HCT116 (cell line): ENCODE results near the gene TFF2. TPM values are rescaled to one million over a fixed set of nuclear protein-coding genes. Genes with fewer than 3 reads are reported as not detected.

ENCODE experiments used
- ATAC-seq: fragments of 200-7000 bp; cut with Tn5 transposase; 2 replicates; pipeline ENCODE4 v1.9.1; 2020; ENCODE audit warnings: mild to moderate bottlenecking, moderate library complexity
- BruUV-seq: library from RNA; stranded (reverse); fragments of 400-500 nt; replicated peaks from 2 replicates; lab custom pipeline; 2021; lab: Mats Ljungman, UMichigan
- CTCF ChIA-PET: fragments of 300-600 bp; sonication (Branson Sonifier 250); formaldehyde crosslinking; loops from one replicate; lab custom pipeline; 2021; ENCODE audit warnings: antibody characterized with exemption; lab: Charles Lee
- POLR2A ChIA-PET: fragments of 300-600, 350-600 bp; sonication (Branson Sonifier 250); formaldehyde crosslinking; loops from one replicate; lab custom pipeline; 2021; ENCODE audit warnings: antibody characterized with exemption; lab: Charles Lee
- RAD21 ChIA-PET, 2 experiments: fragments of 300-600 bp; sonication (Branson Sonifier 250); formaldehyde crosslinking; loops; one replicate each; lab custom pipeline; 2023; ENCODE audit warnings: low total read pairs in 2 of 2; ENCODE audit not compliant: uncharacterized antibody in 2 of 2, unreplicated experiment in 2 of 2, low non-redundant PET in 1 of 2; lab: Charles Lee
- DNase-seq: peaks from one replicate; pipeline ENCODE4 v3.0.0-alpha.2; 2010; ENCODE audit warnings: low read depth, low spot score
- H2AFZ ChIP-seq: fragments of 200-600 bp; shearing (Covaris generic), sonication (generic); 2 replicates; pipeline ENCODE4 v1.6.1; 2017; ENCODE audit warnings: low read depth, mixed run types, mixed read lengths, antibody characterized with exemption, low read length; ENCODE audit not compliant: poor library complexity, severe bottlenecking
- H3K27ac ChIP-seq: 2 replicates; pipeline ENCODE4 v1.5.1; 2012; ENCODE audit warnings: low read depth, low read length
- H3K27me3 ChIP-seq: fragments of 200-600 bp; sonication (generic); 2 replicates; pipeline ENCODE4 v1.6.1; 2016; ENCODE audit warnings: mixed run types, low read length, mixed read lengths; ENCODE audit not compliant: insufficient read depth
- H3K36me3 ChIP-seq, 2 experiments: fragments of 200-500 bp in 1 of 2; fragments of 200-600 bp in 1 of 2; sonication (Bioruptor generic) in 1 of 2; sonication (generic) in 1 of 2; 2 replicates each; pipeline versions ENCODE4 v1.5.1 to v1.6.1; 2014 to 2016; ENCODE audit warnings: low read length in 2 of 2, inconsistent platforms in 1 of 2, mixed read lengths in 1 of 2, mixed run types in 1 of 2; ENCODE audit not compliant: insufficient read depth in 2 of 2, control insufficient read depth in 1 of 2
- H3K4me1 ChIP-seq, 2 experiments: fragments of 200-600 bp in 1 of 2; sonication (generic) in 1 of 2; 2 replicates each; pipeline versions ENCODE4 v1.5.1 to v1.6.1; 2012 to 2017; ENCODE audit warnings: low read length in 2 of 2, inconsistent platforms in 1 of 2, mild to moderate bottlenecking in 1 of 2, mixed read lengths in 1 of 2, mixed run types in 1 of 2, moderate library complexity in 1 of 2; ENCODE audit not compliant: insufficient read depth in 2 of 2, control insufficient read depth in 1 of 2
- H3K4me2 ChIP-seq: fragments of 200-600 bp; sonication (generic); 2 replicates; pipeline ENCODE4 v1.6.1; 2017; ENCODE audit warnings: mixed run types, low read length, mixed read lengths
- H3K4me3 ChIP-seq, 2 experiments: fragments of 200-600 bp in 1 of 2; sonication (generic) in 1 of 2; replicated peaks in 1 of 2; 2 replicates each; pipeline ENCODE4 v1.5.1; 2011 to 2016; ENCODE audit warnings: low read length in 2 of 2, control low read depth in 1 of 2, low read depth in 1 of 2, mild to moderate bottlenecking in 1 of 2, mixed read lengths in 1 of 2, mixed run types in 1 of 2
- H3K79me2 ChIP-seq: fragments of 200-600 bp; sonication (generic); 2 replicates; pipeline ENCODE4 v1.6.1; 2017; ENCODE audit warnings: mild to moderate bottlenecking, mixed run types, low read length, moderate library complexity, mixed read lengths; ENCODE audit not compliant: insufficient read depth
- H3K9ac ChIP-seq: fragments of 200-600 bp; sonication (generic); 2 replicates; pipeline ENCODE4 v1.6.1; 2016; ENCODE audit warnings: low read length, mixed read lengths
- H3K9me2 ChIP-seq: fragments of 200-600 bp; sonication (generic), shearing (Covaris generic); 2 replicates; pipeline ENCODE4 v1.6.1; 2017; ENCODE audit warnings: mixed run types, mild to moderate bottlenecking, moderate library complexity; ENCODE audit not compliant: insufficient read depth
- H3K9me3 ChIP-seq, 2 experiments: fragments of 200-500 bp in 1 of 2; fragments of 200-600 bp in 1 of 2; sonication (Bioruptor generic) in 1 of 2; sonication (generic) in 1 of 2; 2 replicates each; pipeline ENCODE4 v1.6.1; 2014 to 2017; ENCODE audit warnings: low read length in 2 of 2, mixed read lengths in 2 of 2, inconsistent platforms in 1 of 2, low read depth in 1 of 2, mild to moderate bottlenecking in 1 of 2, mixed run types in 1 of 2, moderate library complexity in 1 of 2; ENCODE audit not compliant: control insufficient read depth in 1 of 2, insufficient read depth in 1 of 2
- H4K20me1 ChIP-seq: fragments of 200-600 bp; sonication (generic), shearing (Covaris generic); 2 replicates; pipeline ENCODE4 v1.6.1; 2017; ENCODE audit warnings: mixed run types, mild to moderate bottlenecking, moderate library complexity; ENCODE audit not compliant: insufficient read depth
- CBX3 ChIP-seq: IDR thresholded peaks from 2 replicates; pipeline ENCODE4 v1.6.1; 2012; ENCODE audit warnings: low read depth
- CEBPB ChIP-seq: IDR thresholded peaks from 2 replicates; pipeline ENCODE4 v1.6.1; 2012; ENCODE audit warnings: low read depth
- EZH2 ChIP-seq: fragments of 200-600 bp; sonication (generic); IDR thresholded peaks from 2 replicates; pipeline ENCODE4 v1.6.1; 2017; ENCODE audit warnings: antibody characterized with exemption, mixed run types
- EZH2phosphoT487 ChIP-seq: fragments of 200-600 bp; IDR thresholded peaks from 2 replicates; pipeline ENCODE4 v1.6.1; 2018; ENCODE audit warnings: antibody characterized with exemption, borderline replicate concordance
- POLR2A ChIP-seq: IDR thresholded peaks from 2 replicates; pipeline ENCODE4 v1.7.0; 2011; ENCODE audit warnings: borderline replicate concordance; ENCODE audit not compliant: insufficient read depth, insufficient read length; ENCODE audit errors: extremely low read depth
- POLR2AphosphoS5 ChIP-seq: IDR thresholded peaks from 2 replicates; pipeline ENCODE4 v1.6.1; 2011; ENCODE audit warnings: mild to moderate bottlenecking, low read depth, low read length, moderate library complexity
- SP1 ChIP-seq: IDR thresholded peaks from 2 replicates; pipeline ENCODE4 v1.6.1; 2012; ENCODE audit warnings: low read depth
- YY1 ChIP-seq: IDR thresholded peaks from 2 replicates; pipeline ENCODE4 v1.6.1; 2011; ENCODE audit warnings: low read length, low read depth, moderate library complexity, mild to moderate bottlenecking; ENCODE audit not compliant: insufficient replicate concordance; ENCODE audit errors: extremely low read depth
- ZFX ChIP-seq: fragments of 450-650 bp; IDR thresholded peaks from 2 replicates; pipeline ENCODE4 v1.6.1; 2017
- ZNF274 ChIP-seq: fragments of 200-500 bp; sonication (Bioruptor generic); IDR thresholded peaks from 2 replicates; pipeline ENCODE4 v1.6.1; 2014; ENCODE audit warnings: mild to moderate bottlenecking, low read depth, low read length, inconsistent platforms
- intact Hi-C: fragments of 100-400 bp; cut with micrococcal nuclease; formaldehyde crosslinking; loops from 2 replicates; pipeline ENCODE4 v1.10.0; 2022
- total RNA-seq: library from RNA; stranded (reverse); gene quantifications from one replicate; pipeline ENCODE4 v1.2.1, GENCODE V29; 2021; ENCODE audit not compliant: unreplicated experiment
- TF ChIP-seq, protein P1 (sequence below): IDR thresholded peaks from 2 replicates; pipeline ENCODE4 v1.6.1; 2012
- TF ChIP-seq, protein P2 (sequence below): IDR thresholded peaks from 2 replicates; pipeline ENCODE4 v1.6.1; 2011; ENCODE audit warnings: mild to moderate bottlenecking, low read length, moderate library complexity; ENCODE audit not compliant: insufficient replicate concordance; ENCODE audit errors: extremely low read depth
- TF ChIP-seq, protein P3 (sequence below): IDR thresholded peaks from 2 replicates; pipeline ENCODE4 v1.6.1; 2012; ENCODE audit warnings: low read depth

The TFF2 gene
- total RNA-seq, 1 experiment from 2014 or later = not detected

DNA sequence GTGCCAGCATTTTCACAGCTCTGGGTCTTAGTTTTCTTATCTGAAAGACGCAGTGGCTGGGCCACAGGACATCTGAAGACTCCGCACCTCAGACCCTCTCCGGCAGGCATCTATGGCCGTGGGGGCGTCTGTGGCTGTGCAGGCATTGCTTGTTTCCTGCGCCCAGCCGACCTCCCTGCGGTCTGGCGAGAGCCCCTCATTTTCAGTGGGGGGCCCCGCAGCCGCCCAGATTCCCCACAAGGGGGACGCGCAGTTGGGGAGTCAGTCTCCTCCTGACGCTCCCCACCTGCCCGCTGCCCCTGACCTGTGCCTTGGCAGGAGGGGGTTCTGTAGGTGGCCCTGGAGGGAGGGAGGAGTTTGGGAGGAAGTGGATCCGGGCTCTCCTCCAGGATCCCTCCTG, 19.0 kb upstream of the TFF2 start:
- intact Hi-C loops = no loop called here
- no peaks in the 10 kb centered on the region for H3K4me1 ChIP-seq
- no peaks in the 10 kb centered on the region for H3K79me2 ChIP-seq
- H3K27ac ChIP-seq = no peak overlapping the region
- DNase-seq (no peak), ATAC-seq (no peak)
- ChIA-PET CTCF (interaction anchor here (1.1 kb wide), 1 partner anchor 9 kb away, joined by 5 read pairs; no protein-coding TSS in a partner anchor), POLR2A (no interaction called here), RAD21 (no interaction called here)
- H3K4me3 ChIP-seq = no peak overlapping the region
- no peaks in the 10 kb centered on the region for H3K9me3 ChIP-seq
- BruUV-seq = no TSS peak
- H3K9ac ChIP-seq = no peak overlapping the region
- TF ChIP-seq CBX3 (no peak), SP1 (no peak), YY1 (no peak), POLR2AphosphoS5 (no peak), POLR2A (no peak), CEBPB (no peak), EZH2phosphoT487 (no peak), EZH2 (no peak), ZNF274 (no peak), ZFX (no peak)
- TF ChIP-seq, protein P1, sequence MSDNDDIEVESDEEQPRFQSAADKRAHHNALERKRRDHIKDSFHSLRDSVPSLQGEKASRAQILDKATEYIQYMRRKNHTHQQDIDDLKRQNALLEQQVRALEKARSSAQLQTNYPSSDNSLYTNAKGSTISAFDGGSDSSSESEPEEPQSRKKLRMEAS = no peak
- TF ChIP-seq, protein P2, sequence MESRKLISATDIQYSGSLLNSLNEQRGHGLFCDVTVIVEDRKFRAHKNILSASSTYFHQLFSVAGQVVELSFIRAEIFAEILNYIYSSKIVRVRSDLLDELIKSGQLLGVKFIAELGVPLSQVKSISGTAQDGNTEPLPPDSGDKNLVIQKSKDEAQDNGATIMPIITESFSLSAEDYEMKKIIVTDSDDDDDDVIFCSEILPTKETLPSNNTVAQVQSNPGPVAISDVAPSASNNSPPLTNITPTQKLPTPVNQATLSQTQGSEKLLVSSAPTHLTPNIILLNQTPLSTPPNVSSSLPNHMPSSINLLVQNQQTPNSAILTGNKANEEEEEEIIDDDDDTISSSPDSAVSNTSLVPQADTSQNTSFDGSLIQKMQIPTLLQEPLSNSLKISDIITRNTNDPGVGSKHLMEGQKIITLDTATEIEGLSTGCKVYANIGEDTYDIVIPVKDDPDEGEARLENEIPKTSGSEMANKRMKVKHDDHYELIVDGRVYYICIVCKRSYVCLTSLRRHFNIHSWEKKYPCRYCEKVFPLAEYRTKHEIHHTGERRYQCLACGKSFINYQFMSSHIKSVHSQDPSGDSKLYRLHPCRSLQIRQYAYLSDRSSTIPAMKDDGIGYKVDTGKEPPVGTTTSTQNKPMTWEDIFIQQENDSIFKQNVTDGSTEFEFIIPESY = no peak
- TF ChIP-seq, protein P3, sequence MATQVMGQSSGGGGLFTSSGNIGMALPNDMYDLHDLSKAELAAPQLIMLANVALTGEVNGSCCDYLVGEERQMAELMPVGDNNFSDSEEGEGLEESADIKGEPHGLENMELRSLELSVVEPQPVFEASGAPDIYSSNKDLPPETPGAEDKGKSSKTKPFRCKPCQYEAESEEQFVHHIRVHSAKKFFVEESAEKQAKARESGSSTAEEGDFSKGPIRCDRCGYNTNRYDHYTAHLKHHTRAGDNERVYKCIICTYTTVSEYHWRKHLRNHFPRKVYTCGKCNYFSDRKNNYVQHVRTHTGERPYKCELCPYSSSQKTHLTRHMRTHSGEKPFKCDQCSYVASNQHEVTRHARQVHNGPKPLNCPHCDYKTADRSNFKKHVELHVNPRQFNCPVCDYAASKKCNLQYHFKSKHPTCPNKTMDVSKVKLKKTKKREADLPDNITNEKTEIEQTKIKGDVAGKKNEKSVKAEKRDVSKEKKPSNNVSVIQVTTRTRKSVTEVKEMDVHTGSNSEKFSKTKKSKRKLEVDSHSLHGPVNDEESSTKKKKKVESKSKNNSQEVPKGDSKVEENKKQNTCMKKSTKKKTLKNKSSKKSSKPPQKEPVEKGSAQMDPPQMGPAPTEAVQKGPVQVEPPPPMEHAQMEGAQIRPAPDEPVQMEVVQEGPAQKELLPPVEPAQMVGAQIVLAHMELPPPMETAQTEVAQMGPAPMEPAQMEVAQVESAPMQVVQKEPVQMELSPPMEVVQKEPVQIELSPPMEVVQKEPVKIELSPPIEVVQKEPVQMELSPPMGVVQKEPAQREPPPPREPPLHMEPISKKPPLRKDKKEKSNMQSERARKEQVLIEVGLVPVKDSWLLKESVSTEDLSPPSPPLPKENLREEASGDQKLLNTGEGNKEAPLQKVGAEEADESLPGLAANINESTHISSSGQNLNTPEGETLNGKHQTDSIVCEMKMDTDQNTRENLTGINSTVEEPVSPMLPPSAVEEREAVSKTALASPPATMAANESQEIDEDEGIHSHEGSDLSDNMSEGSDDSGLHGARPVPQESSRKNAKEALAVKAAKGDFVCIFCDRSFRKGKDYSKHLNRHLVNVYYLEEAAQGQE = no peak
- H3K4me2 ChIP-seq = no peak overlapping the region
- 0 out of 2 replicates have a peak, but pooled peaks cover 3% of the 10 kb centered on the region for H3K27me3 ChIP-seq
- H3K36me3 ChIP-seq = no peaks in the 10 kb centered on the region
- no peaks in the 10 kb centered on the region for H4K20me1 ChIP-seq
- no peaks in the 10 kb centered on the region for H3K9me2 ChIP-seq
- no peak overlapping the region for H2AFZ ChIP-seq
